CD4-positive, alpha-beta T cell treated with Interleukin-15 for 4 hours (primary cell): ENCODE results near the gene NAV2.
"Not testable (repeated sequence)": the region's sequence is repeated elsewhere in the genome, so short reads cannot be mapped to it uniquely, and the experiment has no call there.

Experiments used
- DNase-seq: peaks from one replicate; pipeline ENCODE4 v3.0.0-alpha.2; 2020; ENCODE audit warnings: low spot score

NAV2 gene

DNA sequence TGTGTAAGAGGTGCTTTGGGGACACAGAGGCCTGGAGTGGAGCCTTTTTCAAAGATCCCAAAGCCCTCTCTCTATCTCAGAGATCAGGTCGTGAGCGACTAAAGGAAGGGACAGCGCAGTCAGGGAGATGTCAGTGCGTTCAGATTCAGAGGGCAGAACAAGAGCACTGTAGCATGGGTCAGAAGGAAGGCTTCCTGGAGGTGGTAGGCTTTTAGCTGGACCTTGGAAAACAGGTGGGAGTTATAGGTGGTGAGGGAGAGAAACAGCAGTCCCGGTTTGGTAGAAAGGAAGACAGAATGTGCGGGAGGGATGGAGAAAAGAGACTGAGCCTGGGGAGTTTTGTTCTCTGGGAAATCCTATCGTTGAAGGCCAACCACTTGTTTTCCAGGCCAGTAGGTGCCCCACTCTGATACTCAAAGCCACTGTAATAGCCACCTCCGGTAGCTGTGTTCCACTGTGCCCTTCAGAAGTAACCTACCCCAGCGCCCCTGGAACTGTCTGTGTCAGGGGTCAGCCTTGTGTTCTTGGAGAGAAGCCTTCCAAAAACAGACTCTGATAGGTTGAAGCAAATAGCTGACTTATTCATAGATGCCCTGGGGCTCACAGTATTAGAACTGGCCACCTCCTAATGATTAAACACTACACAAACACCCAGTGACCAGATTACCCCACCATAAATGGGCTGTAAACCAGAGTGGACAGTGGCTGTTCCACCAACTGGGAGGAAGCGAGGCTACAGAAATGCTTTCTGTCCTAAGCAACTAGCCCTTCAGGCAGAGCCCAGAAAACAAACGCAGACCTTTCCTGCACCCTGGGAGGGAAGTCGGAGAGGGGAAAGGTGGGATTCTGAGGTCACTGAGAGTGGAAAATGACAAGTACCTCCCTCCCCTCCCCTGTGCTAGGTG, 289.9 kb downstream of the NAV2 start:
- no peak for DNase-seq

DNA sequence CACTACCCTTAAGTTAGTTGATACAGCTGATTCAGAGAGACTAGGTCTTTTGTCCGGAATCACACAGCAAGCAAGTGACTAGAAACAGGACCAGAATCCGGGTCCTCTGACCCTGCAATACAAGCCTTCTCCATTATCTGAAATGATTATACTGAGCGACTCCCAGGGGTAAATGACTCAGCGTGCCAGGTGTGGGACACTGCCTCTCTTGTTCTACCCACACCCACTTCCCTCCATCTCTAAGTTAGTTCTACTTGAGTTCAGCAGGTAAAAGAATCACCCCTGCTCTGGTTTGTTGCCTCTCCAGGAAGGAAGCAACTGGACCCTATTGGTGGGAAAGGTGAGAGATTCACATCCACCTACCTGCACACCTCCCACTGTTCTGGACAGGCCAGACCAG, 290.7 kb downstream of the NAV2 start:
- no peak for DNase-seq

DNA sequence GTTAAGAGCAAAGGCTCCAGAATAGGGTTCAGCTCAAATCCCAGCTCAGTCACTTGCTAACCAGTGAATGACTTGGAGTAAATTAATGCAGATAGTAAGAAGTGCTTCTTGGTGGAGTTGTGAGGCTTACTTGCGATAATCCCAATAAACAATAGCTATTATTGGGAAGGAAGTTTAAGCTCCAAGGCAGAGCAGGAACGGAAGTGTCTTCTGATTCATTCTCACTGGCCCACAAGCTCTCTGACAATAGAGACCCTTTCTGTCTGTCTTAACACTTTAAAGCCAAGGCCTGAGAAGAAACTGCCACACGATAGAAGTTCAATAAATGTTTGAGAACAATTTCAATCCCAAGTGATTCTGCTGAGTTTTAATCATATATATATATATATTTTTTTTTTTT, 292.2 kb downstream of the NAV2 start:
- DNase-seq, result no peak

DNA sequence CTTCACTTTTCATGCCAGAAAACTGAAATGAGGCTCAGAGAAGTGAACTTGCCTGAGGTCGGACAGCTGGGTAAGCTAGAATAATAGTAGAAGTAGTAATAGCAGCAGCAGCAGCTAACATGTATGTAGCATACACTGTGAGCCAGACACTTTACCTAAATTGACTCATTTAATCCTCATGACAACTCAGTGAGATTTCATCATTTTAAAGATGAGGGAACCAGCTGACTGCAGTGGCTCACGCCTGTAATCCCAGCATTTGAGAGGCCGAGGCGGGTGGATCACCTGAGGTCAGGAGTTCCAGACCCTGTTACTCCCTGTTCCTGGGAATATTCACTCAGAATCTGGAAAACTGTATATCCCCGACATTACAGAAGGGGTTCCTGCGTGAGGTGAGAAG, 293.1 kb downstream of the NAV2 start:
- DNase-seq, result no peak

DNA sequence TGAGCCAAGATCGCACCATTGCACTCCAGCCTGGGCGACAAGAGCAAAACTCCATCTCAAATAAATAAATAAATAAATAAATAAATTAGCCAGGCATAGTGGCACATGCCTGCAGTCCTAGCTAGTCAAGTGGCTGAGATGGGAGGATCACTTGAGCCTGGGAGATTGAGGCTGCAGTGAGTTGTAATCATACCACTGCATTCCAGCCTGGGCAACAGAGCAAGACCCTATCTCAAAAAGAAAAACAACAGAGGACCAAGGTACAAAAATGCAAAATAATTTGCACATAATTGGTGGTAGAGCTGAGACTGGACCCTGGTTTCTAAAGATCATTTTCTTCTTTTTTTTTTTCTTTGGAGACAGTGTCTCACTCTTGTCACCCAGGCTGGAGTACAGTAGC, 294.0 kb downstream of the NAV2 start:
- not testable (repeated sequence) for DNase-seq

DNA sequence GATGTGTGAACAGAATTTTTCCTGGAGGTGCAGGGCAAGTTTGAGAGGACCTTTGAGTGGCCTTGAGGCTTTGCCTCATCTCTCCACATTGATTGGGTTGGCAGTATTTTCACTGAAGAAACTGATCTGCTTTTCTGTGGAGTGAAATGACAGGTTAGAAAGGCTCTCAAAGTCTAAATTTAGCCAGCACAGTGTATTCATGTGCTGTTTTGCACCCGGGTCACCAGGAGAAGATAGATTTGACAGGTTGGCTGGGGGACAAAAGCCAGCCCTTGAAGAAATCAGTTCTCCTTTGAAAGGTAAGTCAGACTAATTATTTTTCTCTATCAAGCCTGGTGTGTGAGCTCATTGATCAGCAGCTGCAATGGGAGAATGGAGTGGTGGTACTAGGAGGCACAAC, 294.7 kb downstream of the NAV2 start:
- no peak for DNase-seq

DNA sequence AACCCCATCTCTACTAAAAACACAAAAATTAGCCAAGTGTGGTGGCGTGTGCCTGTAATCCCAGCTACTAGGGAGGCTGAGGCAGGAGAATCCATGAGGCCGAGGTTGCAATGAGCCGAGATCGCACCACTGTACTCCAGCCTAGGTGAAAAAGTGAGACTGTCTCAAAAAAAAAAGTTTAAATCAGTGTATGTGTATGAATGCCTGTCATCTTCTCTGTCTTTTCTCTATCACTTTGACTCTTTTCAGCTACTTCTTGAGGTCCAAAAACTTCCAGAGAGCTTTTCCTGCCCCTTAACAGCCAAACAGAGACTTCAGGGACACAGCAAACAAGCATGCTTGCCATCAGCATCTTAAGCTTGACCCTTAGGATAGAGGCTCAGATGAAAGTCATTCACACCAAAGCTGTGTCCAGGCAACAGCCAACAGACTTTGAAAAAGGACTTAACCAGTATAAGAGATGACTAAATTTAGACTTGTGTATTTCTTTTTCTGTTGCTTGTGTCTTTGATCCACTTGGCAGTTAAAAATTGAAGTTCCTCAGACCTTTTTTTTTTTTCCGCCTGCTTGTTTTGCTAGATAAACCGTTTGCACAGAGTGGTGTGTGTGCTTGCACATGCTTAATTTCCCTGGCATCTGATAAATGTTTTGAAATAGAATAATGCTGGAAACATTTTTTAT, 295.7 kb downstream of the NAV2 start:
- no peak for DNase-seq

DNA sequence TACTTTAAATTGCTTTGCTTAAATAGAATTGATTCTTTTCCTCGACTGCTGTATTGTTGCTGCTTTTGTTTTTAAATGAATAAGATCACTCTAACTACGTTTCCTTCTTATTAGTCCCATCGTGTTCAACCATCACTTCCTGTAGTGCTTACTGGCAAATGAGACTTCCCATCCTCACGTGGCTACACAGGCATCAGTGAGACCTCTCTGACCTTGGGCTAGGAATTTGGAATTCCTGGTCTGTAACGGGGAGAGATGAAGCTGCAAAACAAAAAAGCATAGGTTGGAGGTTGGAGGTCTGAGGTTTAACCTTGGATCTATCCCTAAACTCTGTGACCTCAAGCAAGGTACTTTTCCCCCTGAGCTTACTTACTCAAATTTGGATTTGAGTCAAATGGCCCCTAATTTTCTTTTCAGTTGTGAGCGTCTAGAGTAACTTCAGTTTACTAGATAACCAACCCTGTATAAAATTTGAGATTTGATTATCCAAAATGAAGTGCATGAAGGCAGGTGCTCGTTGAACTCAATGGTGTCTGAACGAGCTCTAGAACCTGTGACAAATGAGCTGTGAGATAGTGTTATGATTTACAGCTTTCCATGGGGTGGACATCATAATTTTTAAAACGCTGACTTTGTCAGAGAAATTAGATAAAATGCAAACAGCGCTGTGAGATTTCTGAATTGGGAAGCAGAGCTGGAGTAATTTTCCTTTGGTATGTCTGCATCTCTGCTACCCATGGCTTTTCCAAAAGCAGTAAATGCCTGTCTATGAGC, 296.4 kb downstream of the NAV2 start:
- DNase-seq, result no peak

DNA sequence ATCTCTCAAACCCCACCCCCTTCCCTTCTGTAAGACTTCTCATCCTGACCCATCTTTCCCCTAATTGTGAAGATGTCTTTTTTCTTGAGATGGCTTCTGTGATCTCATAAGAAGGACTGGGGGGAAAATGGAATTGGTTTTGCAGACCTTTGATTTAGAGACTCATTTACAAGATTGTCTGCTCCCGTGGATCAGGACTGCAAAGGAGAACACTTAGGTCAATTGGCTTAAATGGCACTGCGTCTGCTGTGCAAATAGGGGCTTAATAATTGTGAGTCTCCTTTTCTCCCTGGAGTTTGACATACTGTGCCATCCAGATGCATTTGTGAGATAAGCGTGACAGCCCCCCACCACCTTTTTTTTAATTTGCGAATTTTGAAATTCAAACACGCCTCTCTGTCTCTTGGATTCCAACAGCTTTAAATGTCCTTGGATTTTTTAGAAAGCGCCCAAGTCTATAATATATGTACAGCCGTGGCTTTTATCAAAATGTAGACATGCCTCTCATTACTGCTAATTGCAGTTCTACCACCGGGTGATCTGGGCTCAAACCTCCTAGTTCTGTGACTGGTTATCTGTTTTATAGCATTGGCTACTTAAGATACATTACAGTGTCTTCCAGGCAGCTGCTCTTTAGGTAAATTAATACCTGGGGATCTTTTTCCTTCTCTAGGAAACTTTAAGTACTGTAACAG, 297.7 kb downstream of the NAV2 start:
- no peak for DNase-seq

DNA sequence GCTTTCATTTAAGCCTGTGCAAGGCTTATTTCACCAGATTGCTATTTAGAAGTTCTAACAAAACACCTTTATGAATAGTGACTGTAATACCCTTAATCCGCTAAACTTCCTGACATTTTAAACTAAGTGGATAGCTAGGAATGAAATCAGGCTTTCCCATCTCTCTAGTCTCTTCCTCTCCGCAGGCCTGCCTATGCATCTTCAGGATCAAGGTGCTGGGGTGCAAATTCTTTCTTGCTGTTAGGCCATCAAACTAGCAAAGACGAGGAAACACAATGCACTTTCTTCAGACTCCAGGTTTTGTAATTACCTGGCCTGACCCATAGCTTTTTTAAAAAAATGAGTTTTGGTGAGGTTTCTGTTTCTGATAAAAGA, 298.2 kb downstream of the NAV2 start:
- DNase-seq, result no peak

DNA sequence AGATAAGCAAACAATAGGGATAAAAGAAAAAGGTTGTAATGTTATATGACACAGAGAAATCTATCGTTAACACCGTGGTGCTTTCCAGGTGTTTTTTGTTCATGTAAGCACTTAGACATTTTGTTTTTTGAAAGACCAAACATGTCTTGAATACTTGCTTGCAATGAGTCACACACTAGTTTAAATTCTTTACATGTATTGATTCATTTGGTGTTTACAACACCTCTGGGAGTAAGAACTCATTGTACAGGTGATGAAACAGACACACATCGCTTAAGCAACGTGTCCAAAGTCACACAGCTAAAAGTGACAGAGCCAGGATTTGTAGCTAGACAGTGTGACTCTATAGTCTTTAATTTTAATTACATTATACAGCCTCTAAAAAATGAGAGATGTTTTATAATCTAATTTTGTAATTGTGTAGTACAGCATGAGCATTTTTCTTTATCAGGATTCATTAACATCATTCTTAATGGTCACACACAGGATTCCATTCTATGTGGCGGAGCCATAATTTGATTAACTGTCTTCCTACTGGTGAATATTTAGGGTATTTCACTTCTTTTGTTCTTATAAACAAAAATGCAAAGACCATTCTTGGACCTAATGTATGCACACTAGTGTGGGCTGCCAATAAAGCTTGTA, 298.8 kb downstream of the NAV2 start:
- no peak for DNase-seq

DNA sequence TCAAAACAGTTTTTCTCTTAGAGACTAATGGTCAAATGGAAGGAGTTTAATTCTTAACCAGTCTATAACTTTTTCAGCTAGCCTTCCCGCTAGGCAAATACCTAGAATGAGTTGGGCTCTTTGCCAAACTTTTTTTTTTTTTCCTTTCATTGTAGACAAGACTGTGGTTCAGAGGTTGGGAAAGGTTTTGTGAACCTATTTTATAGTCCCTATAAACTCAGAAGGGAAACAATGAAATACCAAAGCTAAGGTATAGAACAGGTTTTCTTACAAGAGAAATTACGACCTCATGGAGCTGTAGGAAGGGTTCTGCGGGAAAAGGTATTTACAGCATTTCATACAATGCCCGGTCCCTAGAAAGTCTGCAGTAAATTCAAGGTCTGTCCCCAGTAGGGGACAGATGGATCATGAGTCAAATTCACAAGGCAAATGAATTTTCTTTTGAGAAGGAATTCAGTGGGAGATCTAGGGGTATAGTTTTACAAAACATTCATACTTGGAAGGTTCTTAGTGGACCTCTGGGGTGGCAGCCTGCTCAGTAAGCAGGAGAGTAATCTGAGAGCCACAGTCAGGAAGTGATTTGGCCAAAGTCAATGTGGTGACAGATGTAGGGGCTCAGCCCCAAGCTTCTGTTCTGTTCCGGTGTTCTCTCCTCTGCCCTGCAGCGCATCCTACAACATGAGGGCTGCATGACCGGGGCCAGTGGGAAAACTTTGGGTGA, 300.9 kb downstream of the NAV2 start:
- DNase-seq, result no peak

DNA sequence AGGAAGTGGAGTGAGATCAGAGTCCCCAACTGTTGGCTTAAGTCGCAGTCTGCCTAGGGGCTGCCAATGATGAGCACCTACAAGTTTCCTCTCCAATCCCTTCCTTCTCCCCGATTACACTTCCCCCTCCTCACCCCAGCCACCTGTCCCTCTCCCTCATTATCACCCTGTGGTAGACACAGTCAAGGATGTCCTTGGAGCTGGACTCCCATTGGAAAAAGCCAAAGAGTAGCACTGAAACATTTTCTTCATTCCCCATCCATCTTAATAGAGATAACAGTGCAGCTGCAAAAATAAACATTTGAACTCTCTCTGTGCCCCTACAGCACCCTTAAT, 301.4 kb downstream of the NAV2 start:
- no peak for DNase-seq

DNA sequence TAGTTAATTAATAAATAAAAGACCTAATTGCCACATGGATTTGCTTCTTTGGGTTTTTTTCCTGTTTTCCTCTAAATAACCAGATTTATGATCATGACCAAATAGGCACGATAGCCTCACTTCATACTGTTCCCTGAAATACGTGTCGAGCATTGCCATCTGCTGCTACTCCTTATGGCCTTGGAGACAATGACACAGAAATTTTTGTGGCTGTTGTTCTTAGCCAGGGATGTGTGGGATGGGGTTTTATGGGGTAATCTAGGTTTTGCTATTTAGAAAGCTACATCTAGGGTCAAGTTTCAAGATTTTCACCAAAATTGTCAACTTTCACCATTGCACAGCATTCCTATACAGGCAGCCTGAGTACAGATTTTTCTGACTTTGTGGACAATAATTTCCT, 302.5 kb downstream of the NAV2 start:
- no peak for DNase-seq

DNA sequence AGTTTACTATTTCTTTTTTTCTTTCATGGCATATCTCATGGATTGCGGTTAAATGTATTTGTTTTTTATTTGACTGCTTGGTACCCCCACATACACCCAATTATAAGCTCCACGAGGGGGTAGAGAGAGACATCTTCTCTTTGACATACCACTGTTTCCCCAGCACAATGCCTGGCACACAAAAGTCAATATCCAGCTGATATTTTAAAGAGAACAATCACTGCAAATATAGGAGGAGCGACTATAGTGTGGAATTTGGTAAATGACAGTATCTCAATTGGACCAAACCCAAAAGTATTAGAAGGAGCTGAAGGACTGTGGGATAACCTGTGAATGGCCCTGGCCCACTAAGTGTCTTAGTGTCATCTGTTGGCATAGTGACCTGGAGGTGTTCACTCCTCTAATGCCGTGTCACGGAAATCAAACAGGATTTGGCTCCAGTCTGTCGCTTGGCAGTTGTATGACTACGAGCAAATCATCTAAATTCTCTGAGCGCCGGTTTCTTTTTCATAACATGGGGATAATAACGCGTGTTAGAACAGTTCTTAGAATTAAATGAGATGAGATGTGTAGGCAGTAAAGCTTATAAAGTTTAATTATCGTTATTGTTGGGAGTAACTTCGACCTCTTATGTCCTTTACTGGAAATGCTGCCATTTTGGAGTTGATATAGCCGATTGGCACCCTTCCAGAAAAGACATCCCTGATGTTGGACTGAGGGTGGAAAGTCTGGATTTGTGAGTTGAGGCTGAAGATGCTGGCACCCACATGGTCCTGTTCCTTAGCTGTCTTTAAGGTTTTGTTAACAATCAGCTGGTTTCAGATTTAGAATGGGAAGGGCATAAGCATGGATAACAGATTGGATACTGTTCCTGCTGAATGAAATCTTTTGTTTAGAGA, 303.1 kb downstream of the NAV2 start:
- no peak for DNase-seq

DNA sequence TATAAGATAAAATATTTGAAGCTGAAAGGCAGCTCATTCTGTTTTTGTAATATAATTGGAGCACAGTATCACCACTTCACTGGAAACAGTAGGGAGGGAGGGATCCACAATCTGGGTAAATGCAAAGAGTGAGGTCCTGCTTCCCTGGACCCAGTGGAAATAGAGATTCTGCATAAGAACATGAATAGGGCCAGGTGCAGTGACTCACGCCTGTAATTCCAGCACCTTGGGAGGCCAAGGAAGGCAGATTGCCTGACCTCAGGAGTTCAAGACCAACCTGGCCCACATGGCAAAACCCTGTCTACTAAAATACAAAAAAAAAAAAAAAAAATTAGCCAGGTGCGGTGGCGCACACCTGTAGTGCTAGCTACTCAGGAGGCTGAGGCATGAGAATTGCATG, 303.9 kb downstream of the NAV2 start:
- DNase-seq, result no peak

DNA sequence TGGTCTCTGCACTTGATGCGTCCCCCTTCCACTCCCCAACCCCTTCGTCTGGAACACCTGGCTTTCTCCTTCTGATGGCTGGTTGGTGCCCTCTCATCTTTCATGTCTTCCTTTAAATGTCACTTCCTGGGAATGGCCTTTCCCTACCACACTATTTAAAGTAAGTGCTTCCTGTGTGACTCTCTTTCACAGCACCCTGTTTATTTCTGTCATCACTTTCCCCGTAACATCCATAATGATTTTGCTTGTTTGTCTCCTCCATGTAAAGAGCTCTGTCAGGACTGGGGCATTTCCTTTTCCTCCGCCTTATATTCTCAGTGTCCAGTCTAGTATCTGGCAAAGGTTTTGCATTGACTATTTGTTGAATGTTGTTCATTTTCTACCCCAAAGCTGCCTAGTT, 304.7 kb downstream of the NAV2 start:
- no peak for DNase-seq

DNA sequence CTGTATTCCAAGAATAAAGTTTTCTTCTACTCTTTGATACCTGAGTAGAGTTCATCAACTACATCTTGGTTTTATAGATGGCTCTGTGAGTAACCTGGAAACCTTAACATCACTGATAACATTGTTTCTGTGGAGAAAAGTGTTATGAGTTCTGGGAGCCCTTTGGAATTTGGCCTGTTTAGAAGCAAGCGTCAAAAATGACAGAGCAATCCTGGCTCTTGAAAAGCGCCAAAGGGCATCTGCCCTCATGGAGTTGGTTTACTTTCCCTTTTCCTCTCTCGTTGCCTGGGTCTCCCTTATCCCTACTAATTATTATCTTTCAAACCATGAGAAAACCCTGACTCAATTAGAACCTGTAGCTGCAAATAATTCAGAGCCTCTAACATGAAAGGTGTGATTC, 307.6 kb downstream of the NAV2 start:
- DNase-seq, result no peak

DNA sequence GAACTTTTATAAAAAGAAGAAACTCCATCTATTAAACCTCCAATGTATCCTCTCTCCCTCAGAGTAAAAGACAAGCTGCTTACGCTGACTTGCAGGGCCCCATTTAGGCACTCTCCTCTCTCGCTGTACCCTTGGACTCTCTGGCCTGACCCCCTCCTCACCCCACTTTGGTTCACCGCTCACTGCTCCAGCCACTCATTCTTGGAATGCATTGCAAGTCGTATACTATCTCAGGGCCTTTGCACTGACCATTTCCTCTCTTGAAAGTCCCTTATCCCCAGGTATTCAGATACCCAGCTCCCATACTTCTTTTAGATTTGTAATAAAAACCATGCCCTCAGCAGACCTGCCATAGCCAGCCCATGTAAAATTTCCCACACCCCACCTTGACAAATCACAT, 308.1 kb downstream of the NAV2 start:
- no peak for DNase-seq

DNA sequence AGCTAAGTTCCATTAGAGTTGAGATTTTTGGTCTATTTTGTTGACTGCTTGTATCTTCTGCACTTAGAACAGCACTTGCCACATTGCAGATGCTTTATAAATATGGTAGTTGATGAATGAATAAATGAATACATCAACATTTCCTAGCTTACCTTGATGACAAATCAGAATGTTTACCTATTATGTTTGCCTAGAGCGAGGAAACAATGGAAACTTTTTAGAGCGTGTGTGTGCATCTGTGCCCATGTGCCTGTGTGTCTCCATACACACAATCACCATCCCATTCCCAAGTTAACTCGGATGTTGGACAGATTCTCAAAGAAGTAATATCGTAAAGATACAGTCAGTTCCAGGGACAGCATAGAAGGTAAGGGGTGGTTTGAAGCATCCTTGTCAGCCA, 308.6 kb downstream of the NAV2 start:
- no peak for DNase-seq
